Adrenal gland (tissue), 5 donors: ENCODE data around the gene CALN1.

Experiments used
- POLR2A ChIP-seq, 2 donors: fragments of 450-650 bp; IDR thresholded peaks; one replicate each; pipeline ENCODE4 v1.6.1; 2017; ENCODE audit warnings: antibody characterized with exemption in 2 of 2, mild to moderate bottlenecking in 2 of 2, moderate library complexity in 1 of 2
- TF ChIP-seq, protein P1 (sequence below), 6 experiments: fragments of 450-650 bp in 4 of 6; fragments of 200-600 bp in 2 of 6; sonication (generic) in 1 of 6; IDR thresholded peaks; 1 replicate in 5 of 6; 2 replicates in 1 of 6; pipeline versions ENCODE4 v1.5.1 to v1.8.0; 2016 to 2021; ENCODE audit warnings: antibody characterized with exemption in 6 of 6, mild to moderate bottlenecking in 2 of 6, moderate library complexity in 1 of 6
- donor health status: DM: no; HTN: no; CAD: no.

DNA sequence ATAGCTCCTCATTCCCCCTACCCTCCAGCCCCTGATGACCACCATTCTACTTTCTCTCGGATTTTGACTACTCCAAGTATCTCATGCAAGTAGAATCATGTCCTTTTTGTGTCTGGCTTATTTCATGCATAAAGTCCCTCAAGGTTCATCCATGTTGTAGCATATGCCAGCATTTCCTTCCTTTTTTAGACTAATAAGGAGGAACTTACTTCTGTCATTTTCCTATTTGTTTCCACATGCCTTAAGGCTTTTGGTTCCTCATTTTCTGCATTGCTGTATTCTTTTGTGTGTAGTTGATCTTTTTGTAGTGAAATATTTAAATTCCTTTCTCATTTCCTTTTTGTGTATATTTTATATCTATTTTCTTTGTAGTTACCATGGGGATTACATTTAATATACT is 376.9 kb downstream of the CALN1 start:
- TF ChIP-seq, protein P1, sequence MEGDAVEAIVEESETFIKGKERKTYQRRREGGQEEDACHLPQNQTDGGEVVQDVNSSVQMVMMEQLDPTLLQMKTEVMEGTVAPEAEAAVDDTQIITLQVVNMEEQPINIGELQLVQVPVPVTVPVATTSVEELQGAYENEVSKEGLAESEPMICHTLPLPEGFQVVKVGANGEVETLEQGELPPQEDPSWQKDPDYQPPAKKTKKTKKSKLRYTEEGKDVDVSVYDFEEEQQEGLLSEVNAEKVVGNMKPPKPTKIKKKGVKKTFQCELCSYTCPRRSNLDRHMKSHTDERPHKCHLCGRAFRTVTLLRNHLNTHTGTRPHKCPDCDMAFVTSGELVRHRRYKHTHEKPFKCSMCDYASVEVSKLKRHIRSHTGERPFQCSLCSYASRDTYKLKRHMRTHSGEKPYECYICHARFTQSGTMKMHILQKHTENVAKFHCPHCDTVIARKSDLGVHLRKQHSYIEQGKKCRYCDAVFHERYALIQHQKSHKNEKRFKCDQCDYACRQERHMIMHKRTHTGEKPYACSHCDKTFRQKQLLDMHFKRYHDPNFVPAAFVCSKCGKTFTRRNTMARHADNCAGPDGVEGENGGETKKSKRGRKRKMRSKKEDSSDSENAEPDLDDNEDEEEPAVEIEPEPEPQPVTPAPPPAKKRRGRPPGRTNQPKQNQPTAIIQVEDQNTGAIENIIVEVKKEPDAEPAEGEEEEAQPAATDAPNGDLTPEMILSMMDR (IDR thresholded peaks at IDR 0.05), result no peak
- no peak for TF ChIP-seq POLR2A (IDR thresholded peaks at IDR 0.05)
